ENCODE measurements around the gene SNED1. TPM values are rescaled to one million over a fixed set of nuclear protein-coding genes. Genes with fewer than 3 reads are reported as not detected.

SNED1 gene
- polyA plus RNA-seq, 1 experiment, result 3.9 TPM

- no peak for TF ChIP-seq CTCF (IDR thresholded peaks at IDR 0.05; ENCODE audit: insufficient read depth, low read depth, low read length)
- CTCF ChIA-PET, result no interaction called here
- H3K36me3 ChIP-seq (ENCODE audit: control insufficient read depth, insufficient read depth, low read length), result peaks cover 3% of the 10 kb centered on the region; the same call in 1 of the 2 replicates
These were observed 71.9 kb downstream of the SNED1 start for GRCh38 chr2:241070361-241070760.

GRCh38 chr2:241070811-241071676, 72.6 kb downstream of the SNED1 start:
- H3K36me3 ChIP-seq (ENCODE audit: control insufficient read depth, insufficient read depth, low read length), result peaks cover 3% of the 10 kb centered on the region; the same call in 1 of the 2 replicates
- CTCF ChIA-PET, result no interaction called here
- no peak for TF ChIP-seq CTCF (IDR thresholded peaks at IDR 0.05; ENCODE audit: insufficient read depth, low read depth, low read length)
- H3K27me3 ChIP-seq (ENCODE audit: control insufficient read depth, insufficient read depth, low read length), result no peaks in the 10 kb centered on the region
- H3K4me3 ChIP-seq (ENCODE audit: low read depth, low read length), result no peak overlapping the region
- POLR2A ChIA-PET, result no interaction called here
- DNase-seq (ENCODE audit: low read depth), result no peak

More at GRCh38 chr2:241070361-241070760, 71.9 kb downstream of the SNED1 start:
- Histone ChIP-seq H3K27me3 (ENCODE audit: control insufficient read depth, insufficient read depth, low read length) (no peaks in the 10 kb centered on the region), H3K4me3 (ENCODE audit: low read depth, low read length) (no peak overlapping the region)
- POLR2A ChIA-PET, result no interaction called here
- no peak for DNase-seq (ENCODE audit: low read depth)

- Histone ChIP-seq H3K36me3 (ENCODE audit: control insufficient read depth, insufficient read depth, low read length) (peaks cover 3% of the 10 kb centered on the region; the same call in 1 of the 2 replicates), H3K4me3 (ENCODE audit: low read depth, low read length) (no peak overlapping the region), H3K27me3 (ENCODE audit: control insufficient read depth, insufficient read depth, low read length) (no peaks in the 10 kb centered on the region)
- POLR2A ChIA-PET, result no interaction called here
- CTCF ChIA-PET, result no interaction called here
- no peak for TF ChIP-seq CTCF (IDR thresholded peaks at IDR 0.05; ENCODE audit: insufficient read depth, low read depth, low read length)
- no peak for DNase-seq (ENCODE audit: low read depth)
These were observed 73.3 kb downstream of the SNED1 start for GRCh38 chr2:241071677-241072111.

GRCh38 chr2:241072151-241072550, 73.7 kb downstream of the SNED1 start:
- CTCF ChIA-PET, result no interaction called here

More at GRCh38 chr2:241072151-241072550, 73.7 kb downstream of the SNED1 start:
- no peaks in the 10 kb centered on the region for H3K27me3 ChIP-seq (ENCODE audit: control insufficient read depth, insufficient read depth, low read length)
- H3K36me3 ChIP-seq (ENCODE audit: control insufficient read depth, insufficient read depth, low read length), result peaks cover 3% of the 10 kb centered on the region; the same call in 1 of the 2 replicates
- H3K4me3 ChIP-seq (ENCODE audit: low read depth, low read length), result no peak overlapping the region
- no peak for TF ChIP-seq CTCF (IDR thresholded peaks at IDR 0.05; ENCODE audit: insufficient read depth, low read depth, low read length)
- POLR2A ChIA-PET, result no interaction called here
- DNase-seq (ENCODE audit: low read depth), result no peak

All from BJ (cell line).